Muscle layer of duodenum (tissue), 2 donors: Measurements from ENCODE around the gene USP15.

Experiments
- H3K27ac ChIP-seq: one replicate; pipeline ENCODE4 v1.7.0; 2013; ENCODE audit warnings: mild to moderate bottlenecking, low read length
- H3K27me3 ChIP-seq: one replicate; pipeline ENCODE4 v1.7.0; 2013; ENCODE audit warnings: low read depth, mild to moderate bottlenecking, control low read depth, low read length
- H3K36me3 ChIP-seq, 2 donors: one replicate each; pipeline ENCODE4 v1.7.0; 2013; ENCODE audit warnings: low read length in 2 of 2, control low read depth in 1 of 2, mild to moderate bottlenecking in 1 of 2; ENCODE audit not compliant: insufficient read depth in 2 of 2, control insufficient read depth in 1 of 2
- H3K4me1 ChIP-seq, 2 donors: one replicate each; pipeline ENCODE4 v1.7.0; 2013; ENCODE audit warnings: low read length in 2 of 2, mild to moderate bottlenecking in 2 of 2, control low read depth in 1 of 2, moderate library complexity in 1 of 2; ENCODE audit not compliant: insufficient read depth in 2 of 2, control insufficient read depth in 1 of 2
- H3K4me3 ChIP-seq, 2 donors: one replicate each; pipeline ENCODE4 v1.7.0; 2013; ENCODE audit warnings: low read length in 2 of 2, low read depth in 1 of 2, mild to moderate bottlenecking in 1 of 2
- H3K9me3 ChIP-seq, 2 donors: one replicate each; pipeline ENCODE4 v1.7.0; 2013; ENCODE audit warnings: low read length in 2 of 2, control low read depth in 1 of 2, mild to moderate bottlenecking in 1 of 2; ENCODE audit not compliant: control insufficient read depth in 1 of 2
- donor health status: healthy.

The USP15 gene

DNA sequence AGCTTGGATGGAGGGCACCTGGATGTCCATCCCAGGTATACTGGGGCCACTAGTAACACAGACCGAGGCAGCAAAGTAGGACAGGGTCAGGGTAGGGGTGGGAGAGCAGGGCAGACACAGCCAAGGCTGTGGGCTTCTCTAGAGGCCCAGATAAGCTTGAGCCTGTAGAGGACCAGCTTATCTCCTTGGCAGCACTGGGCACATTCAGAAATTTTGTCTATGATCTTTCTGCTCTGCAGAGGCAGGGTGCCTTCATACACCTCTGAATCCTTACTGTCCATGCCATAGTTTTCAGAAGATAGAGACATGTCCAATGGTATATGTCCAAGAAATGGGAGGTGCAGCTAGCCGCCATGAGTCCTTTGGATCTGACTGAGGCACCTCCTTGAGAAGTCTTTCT is 26.4 kb upstream of the USP15 start:
- no peak overlapping the region for H3K4me3 ChIP-seq
- no peak overlapping the region for H3K27ac ChIP-seq
- no peaks in the 10 kb centered on the region for H3K4me1 ChIP-seq
- H3K36me3 ChIP-seq: no peaks in the 10 kb centered on the region
- peaks cover 0 to 5% of the 10 kb centered on the region in 2 donors for H3K9me3 ChIP-seq
- no peaks in the 10 kb centered on the region for H3K27me3 ChIP-seq

DNA sequence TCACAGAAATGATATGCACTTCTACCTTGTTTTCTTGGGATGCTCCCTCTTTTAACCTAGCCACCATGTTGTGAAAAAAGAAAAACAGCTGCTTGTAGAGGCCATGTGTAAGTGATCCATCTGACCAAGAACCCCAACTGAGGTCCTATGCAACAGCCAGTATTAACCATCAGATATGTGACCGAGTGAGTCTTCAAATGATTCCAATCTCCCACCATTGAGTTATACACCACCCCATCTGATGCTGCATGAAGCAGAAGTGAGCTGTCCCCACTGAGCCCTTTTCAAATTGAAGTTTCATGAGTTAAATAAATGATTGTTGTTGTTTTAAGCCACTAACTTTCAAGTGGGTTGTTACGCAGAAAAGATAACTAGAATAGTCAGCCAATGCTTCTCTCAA is 20.6 kb upstream of the USP15 start:
- no peak overlapping the region for H3K27ac ChIP-seq
- H3K4me1 ChIP-seq: no peaks in the 10 kb centered on the region
- no peak overlapping the region for H3K4me3 ChIP-seq
- H3K9me3 ChIP-seq: peaks cover 0 to 5% of the 10 kb centered on the region in 2 donors
- H3K27me3 ChIP-seq: no peaks in the 10 kb centered on the region
- H3K36me3 ChIP-seq: no peaks in the 10 kb centered on the region

DNA sequence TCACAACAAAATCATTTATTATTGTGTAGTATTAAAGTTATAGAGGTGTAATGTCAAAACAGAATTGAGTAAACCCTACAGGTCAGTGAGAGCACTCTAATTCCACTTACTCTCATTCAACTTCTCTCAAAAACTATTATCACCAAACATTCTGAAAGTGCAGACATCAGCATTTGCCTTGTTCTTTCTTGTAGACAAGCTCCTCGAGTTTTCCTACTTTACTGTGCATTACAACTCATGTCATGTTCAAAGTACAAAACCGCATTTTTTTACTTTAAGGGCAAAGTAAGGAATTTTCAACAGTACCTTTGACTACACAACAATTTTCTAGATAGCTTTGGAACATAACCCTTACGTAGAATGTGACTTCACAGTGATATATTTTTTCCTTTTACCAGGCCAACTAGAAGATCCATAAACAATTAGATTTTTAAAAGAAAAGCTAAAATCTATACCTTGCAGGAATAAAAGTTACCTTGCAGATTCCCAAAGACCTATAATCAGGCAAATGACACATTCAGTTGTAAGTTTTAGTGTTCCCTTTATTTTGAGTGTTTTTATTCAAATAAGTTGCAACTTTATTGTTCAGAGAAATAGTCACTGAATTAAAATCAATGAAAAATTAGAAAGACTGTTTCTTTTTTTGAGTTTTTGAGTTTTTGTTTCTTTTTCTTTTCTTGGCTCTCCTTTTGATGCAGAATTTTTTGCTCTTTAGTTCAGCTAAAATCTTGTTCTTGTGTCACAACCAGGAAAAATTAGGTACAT is 12.7 kb upstream of the USP15 start:
- Histone ChIP-seq H3K36me3 (no peaks in the 10 kb centered on the region), H3K4me3 (no peak overlapping the region), H3K27me3 (no peaks in the 10 kb centered on the region), H3K27ac (no peak overlapping the region), H3K4me1 (no peaks in the 10 kb centered on the region), H3K9me3 (no peaks in the 10 kb centered on the region)

DNA sequence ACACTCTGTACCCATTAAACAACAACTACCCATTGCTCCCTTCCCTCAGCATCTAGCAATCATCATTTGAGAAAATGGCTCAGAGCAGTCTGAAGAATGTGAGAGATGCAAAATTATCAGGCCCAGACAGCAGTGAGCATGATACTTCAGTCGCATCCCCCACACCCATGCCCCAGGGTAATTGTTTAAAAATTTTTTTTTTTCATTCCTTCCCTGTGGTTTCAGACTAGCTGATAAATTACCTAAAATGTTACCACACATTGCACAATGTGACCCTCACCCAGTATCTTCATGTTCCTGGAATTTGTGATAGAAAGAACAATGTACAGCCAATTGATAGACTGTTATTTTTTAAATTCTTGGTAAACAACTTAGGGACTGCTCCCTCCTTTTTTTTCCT is 11.3 kb upstream of the USP15 start:
- Histone ChIP-seq H3K27ac (no peak overlapping the region), H3K9me3 (no peaks in the 10 kb centered on the region), H3K36me3 (no peaks in the 10 kb centered on the region), H3K27me3 (no peaks in the 10 kb centered on the region), H3K4me3 (no peak overlapping the region), H3K4me1 (no peaks in the 10 kb centered on the region)

DNA sequence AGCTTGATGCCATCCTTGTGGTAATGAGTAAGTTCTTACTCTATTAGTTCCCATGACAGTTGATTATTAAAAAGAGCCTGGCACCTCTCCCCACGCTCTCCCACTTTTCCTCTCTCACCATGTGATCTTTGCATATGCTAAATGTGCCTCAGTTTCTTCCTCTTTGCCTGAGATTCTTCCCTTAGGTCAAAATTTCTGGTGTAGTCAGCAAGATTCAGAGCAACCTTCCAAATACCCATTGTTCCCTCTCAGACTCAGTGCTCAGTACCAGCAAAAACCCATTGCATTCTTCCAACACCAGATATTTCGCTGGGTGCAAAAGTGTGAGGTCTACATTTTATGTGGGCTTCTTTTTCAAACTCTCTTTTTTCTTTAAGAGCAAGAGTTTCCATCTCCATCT is 10.8 kb upstream of the USP15 start:
- no peak overlapping the region for H3K4me3 ChIP-seq
- H3K27me3 ChIP-seq: no peaks in the 10 kb centered on the region
- H3K4me1 ChIP-seq: no peaks in the 10 kb centered on the region
- H3K36me3 ChIP-seq: no peaks in the 10 kb centered on the region
- H3K9me3 ChIP-seq: no peaks in the 10 kb centered on the region
- no peak overlapping the region for H3K27ac ChIP-seq

DNA sequence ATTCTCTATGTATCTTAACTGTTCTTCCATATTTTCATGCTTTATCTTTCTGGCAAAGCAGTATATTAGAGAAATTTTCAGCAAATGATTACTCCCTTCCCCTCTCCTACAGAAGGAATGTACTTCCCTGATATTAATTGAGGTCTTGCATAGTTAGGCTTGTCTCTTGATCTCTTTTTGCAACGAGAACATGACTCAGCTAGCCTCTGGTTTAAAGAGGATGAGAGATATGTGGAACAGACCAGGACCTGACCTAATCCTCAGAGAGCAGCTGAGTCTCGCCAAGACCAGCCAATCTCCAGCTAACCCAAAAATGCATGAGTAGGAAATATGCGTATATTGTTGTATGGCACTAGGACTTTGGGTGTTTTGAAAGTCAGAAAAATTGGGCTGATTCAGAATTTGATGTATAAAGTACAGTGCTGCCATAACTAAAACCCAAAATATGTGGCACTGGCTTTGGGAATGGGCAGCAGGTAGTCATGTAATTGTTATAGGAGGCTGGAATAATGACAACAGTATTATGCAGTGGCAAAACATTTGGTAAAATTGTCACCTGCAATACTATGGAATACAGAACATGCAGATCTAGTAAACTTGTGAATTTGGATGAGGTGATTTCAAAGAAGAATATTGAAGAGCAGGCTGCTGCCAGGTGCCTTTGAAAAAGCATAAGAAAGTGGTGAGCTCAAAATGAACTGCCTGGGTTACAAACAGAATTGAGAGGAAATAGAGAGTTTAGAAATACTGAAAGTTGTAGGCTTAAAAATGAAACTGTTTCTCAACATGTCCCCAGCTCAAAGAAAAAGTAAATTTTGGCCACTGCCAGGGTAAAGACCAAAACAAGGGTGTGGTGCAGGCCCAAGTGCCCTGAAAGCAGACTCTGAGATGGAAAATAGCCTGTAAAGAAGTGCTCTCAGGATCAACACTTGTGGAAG is 9.3 kb upstream of the USP15 start:
- no peak overlapping the region for H3K4me3 ChIP-seq
- H3K4me1 ChIP-seq: no peaks in the 10 kb centered on the region
- no peaks in the 10 kb centered on the region for H3K27me3 ChIP-seq
- H3K27ac ChIP-seq: no peak overlapping the region
- H3K9me3 ChIP-seq: no peaks in the 10 kb centered on the region
- no peaks in the 10 kb centered on the region for H3K36me3 ChIP-seq

DNA sequence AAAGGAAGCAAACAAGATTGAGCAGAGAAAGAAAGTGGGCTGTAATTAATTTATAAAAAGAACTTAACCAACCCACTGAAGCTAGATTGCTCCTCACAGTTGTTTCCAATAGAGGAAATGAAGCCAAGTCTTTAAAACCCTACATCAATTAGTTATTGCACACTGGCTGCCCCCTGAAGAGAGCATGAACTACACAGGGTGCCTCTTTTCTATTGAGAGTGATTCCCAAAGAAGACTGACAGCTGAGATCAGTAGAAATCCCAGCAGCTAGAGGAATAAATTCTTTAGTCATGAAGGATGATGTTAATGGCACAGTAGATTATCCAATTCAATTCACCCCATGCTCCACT is 8.6 kb upstream of the USP15 start:
- H3K4me1 ChIP-seq: no peaks in the 10 kb centered on the region
- H3K36me3 ChIP-seq: no peaks in the 10 kb centered on the region
- no peaks in the 10 kb centered on the region for H3K27me3 ChIP-seq
- H3K4me3 ChIP-seq: no peak overlapping the region
- H3K27ac ChIP-seq: no peak overlapping the region
- no peaks in the 10 kb centered on the region for H3K9me3 ChIP-seq

DNA sequence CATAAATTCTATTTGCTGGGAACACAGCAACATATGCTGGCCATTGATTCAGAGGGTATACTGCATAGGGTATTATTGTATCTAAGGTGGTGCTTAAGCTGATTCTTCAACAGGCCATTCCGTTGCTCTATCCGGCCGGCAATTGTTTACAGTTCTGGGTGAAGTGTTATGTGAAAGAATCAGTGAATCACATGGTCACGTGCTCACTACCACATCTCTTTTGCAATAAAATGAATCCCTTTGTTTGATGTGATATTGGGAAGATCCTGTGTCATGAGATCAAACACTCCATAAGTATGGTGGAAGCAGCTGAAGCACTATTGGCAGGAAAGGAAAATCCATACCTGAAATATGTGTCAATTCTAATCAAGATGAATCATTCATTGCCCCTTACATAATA is 7.6 kb upstream of the USP15 start:
- Histone ChIP-seq H3K9me3 (no peaks in the 10 kb centered on the region), H3K4me1 (no peaks in the 10 kb centered on the region), H3K27me3 (no peaks in the 10 kb centered on the region), H3K4me3 (no peak overlapping the region), H3K27ac (no peak overlapping the region), H3K36me3 (no peaks in the 10 kb centered on the region)

DNA sequence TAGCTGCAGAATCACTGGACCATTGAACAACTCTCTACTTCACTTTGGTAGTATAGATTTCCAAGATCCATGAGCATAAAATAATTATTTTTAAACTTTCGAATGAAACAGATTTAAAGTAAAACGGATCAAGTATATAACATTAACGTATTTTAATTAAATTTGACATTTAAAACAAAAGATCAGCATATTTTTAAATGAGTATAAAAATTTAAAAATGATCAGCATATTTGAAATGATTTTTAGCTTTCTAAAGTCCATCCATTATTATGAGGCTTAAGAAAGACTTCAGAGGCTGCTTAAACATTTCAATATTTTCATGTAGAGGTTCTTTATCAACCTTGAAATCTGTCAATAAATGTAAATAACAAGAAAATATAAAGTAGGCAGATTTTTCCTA is 5.2 kb upstream of the USP15 start:
- H3K27ac ChIP-seq: no peak overlapping the region
- H3K4me3 ChIP-seq: no peak overlapping the region
- no peaks in the 10 kb centered on the region for H3K9me3 ChIP-seq
- H3K27me3 ChIP-seq: no peaks in the 10 kb centered on the region
- H3K4me1 ChIP-seq: peaks cover 0 to 5% of the 10 kb centered on the region in 2 donors
- H3K36me3 ChIP-seq: no peaks in the 10 kb centered on the region

DNA sequence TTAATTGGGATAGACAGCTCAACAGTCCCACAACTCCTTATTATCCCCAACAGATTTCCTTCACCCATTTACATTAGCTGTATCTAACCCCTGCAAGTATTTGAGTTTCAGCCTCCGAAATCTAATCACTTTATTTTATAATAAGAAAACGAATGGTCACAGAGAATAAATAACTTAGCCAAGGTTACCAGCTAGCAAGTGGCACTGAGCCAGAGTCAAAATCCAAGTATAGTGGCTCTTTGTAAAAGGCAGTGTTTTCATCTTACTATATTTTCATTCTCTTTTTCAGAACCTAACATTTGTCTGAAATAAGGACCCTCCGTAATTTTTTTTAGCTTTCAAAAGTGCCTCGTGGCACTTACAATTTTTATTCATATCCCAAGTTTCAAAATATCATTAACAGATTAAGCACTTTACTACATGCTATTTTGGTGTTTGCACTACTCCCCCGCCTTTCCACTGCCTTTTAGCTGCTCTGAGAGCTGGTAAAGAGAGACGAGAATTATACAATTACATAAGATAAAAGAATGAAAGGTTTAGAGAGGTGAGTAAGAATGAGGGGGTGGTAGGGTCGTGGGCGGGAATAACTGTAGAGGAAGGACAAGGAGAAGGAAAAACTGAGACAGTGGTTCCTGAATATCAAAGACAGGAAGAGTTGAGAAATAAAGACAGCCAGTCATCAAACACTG is 3.7 kb upstream of the USP15 start:
- Histone ChIP-seq H3K27me3 (no peaks in the 10 kb centered on the region), H3K9me3 (no peaks in the 10 kb centered on the region), H3K4me3 (no peak overlapping the region), H3K36me3 (no peaks in the 10 kb centered on the region), H3K4me1 (peaks cover 0 to 10% of the 10 kb centered on the region in 2 donors), H3K27ac (no peak overlapping the region)

DNA sequence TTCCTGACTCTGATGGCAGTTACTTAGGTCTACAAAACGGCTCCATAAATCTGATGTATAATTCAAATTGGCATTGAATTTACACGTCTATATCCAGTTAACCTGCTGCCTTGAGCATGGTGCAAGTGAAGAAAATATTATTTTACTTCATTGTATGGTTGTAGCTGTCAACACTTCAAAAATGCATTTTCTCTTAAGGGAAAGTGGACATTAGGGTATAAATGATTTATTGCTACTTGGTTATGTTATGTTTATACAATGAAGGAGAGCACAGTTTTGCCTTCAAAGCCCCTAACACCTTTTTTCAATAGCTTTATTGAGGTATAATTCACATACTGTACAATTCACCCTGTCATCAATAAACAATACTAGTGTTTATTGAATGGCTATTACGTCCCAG is 2.0 kb upstream of the USP15 start:
- H3K27me3 ChIP-seq: no peaks in the 10 kb centered on the region
- no peak overlapping the region for H3K27ac ChIP-seq

More for the DNA sequence above, 2.0 kb upstream of the USP15 start:
- Histone ChIP-seq H3K36me3 (no peaks in the 10 kb centered on the region), H3K4me3 (no peak overlapping the region), H3K4me1 (peaks cover 0 to 23% of the 10 kb centered on the region in 2 donors), H3K9me3 (no peaks in the 10 kb centered on the region)
